Left cardiac atrium (tissue), 4 donors: Measurements from ENCODE around the gene RTN4. TPM values are rescaled to one million over a fixed set of nuclear protein-coding genes. Genes with fewer than 3 reads are reported as not detected.
"Not testable (repeated sequence)": the region's sequence is repeated elsewhere in the genome, so short reads cannot be mapped to it uniquely, and the experiment has no call there.

Experiments
- ATAC-seq, 2 donors: fragments of 200-7000 bp; cut with Tn5 transposase; one replicate each; pipeline ENCODE4 v1.9.1; 2020; ENCODE audit warnings: mild to moderate bottlenecking in 2 of 2, moderate library complexity in 2 of 2
- DNase-seq: peaks from one replicate; pipeline ENCODE4 v3.0.0-alpha.2; 2020
- intact Hi-C, 2 donors: fragments of 100-400 bp; cut with DNase I; formaldehyde crosslinking; loops; one replicate each; pipeline versions ENCODE4 v1.14.1 to v1.15.1; 2022 to 2023
- long read RNA-seq: library from polyadenylated mRNA; unstranded; transcript quantifications from one replicate; pipeline ENCODE4 v2.0.0, GENCODE V29; 2021
- total RNA-seq, 2 donors: library from RNA; stranded (reverse); fragmentation: NEBNext Ultra II Directional; extraction: Animal tissue kit (Norgen Biotek cat#: 25700); gene quantifications; one replicate each; pipeline ENCODE4 v1.2.1, GENCODE V29; 2021
- donor health status: DM: no; HTN: yes; CAD: no.
- donor health status: DM: no; HTN: yes; CAD: no; lungs with severe emphysema.
- donor health status: DM: yes; HTN: yes; CAD: no.
- donor health status: Dilated cardiomyopathy.

The RTN4 gene
- total RNA-seq, result 100 to 1,000 TPM; 249 to 251 TPM
- long read RNA-seq, partial matches to known transcripts, result 18 of 23 reads
- long read RNA-seq, other reads (novel, unspliced or antisense), result 3 of 23 reads

GRCh38 chr2:55050100-55050994 is at the start of gene RTN4:
RTN4 (minus strand) TSS chr2:55050451; CDS start chr2:55050300, 151 bp downstream.
- DNase-seq, result peak; percentile 98
- intact Hi-C loops, result no loop called here
- peak; percentile 92 to 93 for ATAC-seq

- intact Hi-C loops, result no loop called here
- DNase-seq (no peak), ATAC-seq (no peak)
Measured at GRCh38 chr2:55099493-55099877, 49.2 kb upstream of the RTN4 start.

- intact Hi-C loops, result no loop called here
- no peak for DNase-seq
- ATAC-seq, result peak; percentile 28 to 46
Measured at GRCh38 chr2:55097461-55098410, 47.5 kb upstream of the RTN4 start.

- DNase-seq (no peak), ATAC-seq (peak; percentile 46 to 47)
- intact Hi-C loops, result no loop called here
Measured at GRCh38 chr2:55097082-55097460, 46.8 kb upstream of the RTN4 start.

GRCh38 chr2:55096586-55096985 is 46.3 kb upstream of the RTN4 start:
- intact Hi-C loops, result no loop called here
- ATAC-seq (peak in 1 of 2 donors; percentile 12), DNase-seq (no peak)

GRCh38 chr2:55093381-55093780 is 43.1 kb upstream of the RTN4 start:
- no peak for DNase-seq

GRCh38 chr2:55092439-55092838 is 42.2 kb upstream of the RTN4 start:
- DNase-seq (no peak), ATAC-seq (no peak)
- intact Hi-C loops, result no loop called here

More at GRCh38 chr2:55093381-55093780, 43.1 kb upstream of the RTN4 start:
- intact Hi-C loops, result no loop called here
- ATAC-seq, result no peak

- intact Hi-C loops, ATAC-seq, DNase-seq: not testable (repeated sequence)
Measured at GRCh38 chr2:55091681-55092080, 41.4 kb upstream of the RTN4 start.

- ATAC-seq (no peak), DNase-seq (no peak)
- intact Hi-C loops, result no loop called here
Measured at GRCh38 chr2:55090702-55091101, 40.5 kb upstream of the RTN4 start.

GRCh38 chr2:55089726-55090125 is 39.5 kb upstream of the RTN4 start:
- DNase-seq, result no peak
- intact Hi-C loops, result no loop called here
- no peak for ATAC-seq

- ATAC-seq, result no peak
- intact Hi-C loops, result no loop called here
Measured at GRCh38 chr2:55088400-55088799, 38.1 kb upstream of the RTN4 start.

GRCh38 chr2:55087936-55088335 is 37.7 kb upstream of the RTN4 start:
- ATAC-seq (peak; percentile 79 to 82), DNase-seq (no peak)
- intact Hi-C loops, result no loop called here

More at GRCh38 chr2:55088400-55088799, 38.1 kb upstream of the RTN4 start:
- no peak for DNase-seq

- no peak for DNase-seq
- ATAC-seq, result no peak
- intact Hi-C loops, result no loop called here
Measured at GRCh38 chr2:55087501-55087900, 37.2 kb upstream of the RTN4 start.

GRCh38 chr2:55085113-55086040 is 35.1 kb upstream of the RTN4 start:
- DNase-seq, result no peak
- intact Hi-C loops, result no loop called here
- ATAC-seq, result no peak

GRCh38 chr2:55084641-55085040 is 34.4 kb upstream of the RTN4 start:
- DNase-seq, result no peak
- ATAC-seq, result no peak
- intact Hi-C loops, result no loop called here

- intact Hi-C loops, result no loop called here
- ATAC-seq, result no peak
Measured at GRCh38 chr2:55080204-55080738, 30.0 kb upstream of the RTN4 start.

GRCh38 chr2:55078956-55079355 is 28.7 kb upstream of the RTN4 start:
- ATAC-seq, result no peak
- intact Hi-C loops, result no loop called here
- DNase-seq, result no peak

More at GRCh38 chr2:55080204-55080738, 30.0 kb upstream of the RTN4 start:
- no peak for DNase-seq

GRCh38 chr2:55076721-55077120 is 26.5 kb upstream of the RTN4 start:
- ATAC-seq, result no peak
- no peak for DNase-seq
- intact Hi-C loops, result no loop called here
